ENCODE results near the gene PRMT2.
A peak's percentile ranks its signal among the peaks of the same experiment; 100 is the strongest.
"Not testable (repeated sequence)": the region's sequence is repeated elsewhere in the genome, so short reads cannot be mapped to it uniquely, and the experiment has no call there.

Gene PRMT2

DNA sequence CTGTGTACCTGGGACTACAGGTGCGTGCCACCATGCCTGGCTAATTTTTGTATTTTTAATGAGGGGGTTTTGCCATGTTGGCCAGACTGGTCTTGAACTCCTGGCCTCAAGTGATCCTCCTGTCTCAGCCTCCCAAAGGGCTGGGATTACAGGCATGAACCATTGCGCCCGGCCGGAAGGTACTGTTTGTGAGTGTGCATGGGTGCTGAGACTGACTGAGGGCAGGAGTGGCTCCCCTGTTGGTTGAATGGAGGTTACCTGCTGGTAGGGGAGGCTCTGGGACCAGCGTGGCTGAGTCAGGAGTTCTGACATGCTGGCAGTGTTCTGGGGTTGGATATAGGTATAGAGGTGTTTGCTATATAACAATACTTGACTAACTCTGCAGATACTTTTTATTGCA lies 10.4 kb downstream of the PRMT2 start:
- DNase-seq: no peak

- no peak for DNase-seq
These were observed 11.2 kb downstream of the PRMT2 start for GRCh38 chr21:46646541-46647154.

DNA sequence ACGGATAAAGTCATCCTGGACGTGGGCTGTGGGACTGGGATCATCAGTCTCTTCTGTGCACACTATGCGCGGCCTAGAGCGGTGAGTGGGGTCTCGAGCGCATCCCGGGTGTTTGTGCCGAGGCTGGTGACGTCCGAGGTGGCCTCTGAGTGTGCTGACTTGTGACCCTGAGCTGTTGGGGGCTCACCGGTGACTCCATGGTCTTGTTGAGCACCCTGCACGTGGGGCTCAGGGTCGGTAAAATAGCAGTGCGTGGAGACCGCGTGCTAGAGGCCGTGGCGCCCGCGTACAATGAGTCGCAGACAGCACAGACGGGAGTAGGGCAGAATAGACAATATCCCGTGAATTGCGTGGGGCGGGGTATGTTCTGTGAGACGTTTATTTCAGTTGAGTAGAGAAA lies 13.1 kb downstream of the PRMT2 start:
- no peak for DNase-seq

- DNase-seq: no peak
These were observed 13.9 kb downstream of the PRMT2 start for GRCh38 chr21:46649356-46649755.

DNA sequence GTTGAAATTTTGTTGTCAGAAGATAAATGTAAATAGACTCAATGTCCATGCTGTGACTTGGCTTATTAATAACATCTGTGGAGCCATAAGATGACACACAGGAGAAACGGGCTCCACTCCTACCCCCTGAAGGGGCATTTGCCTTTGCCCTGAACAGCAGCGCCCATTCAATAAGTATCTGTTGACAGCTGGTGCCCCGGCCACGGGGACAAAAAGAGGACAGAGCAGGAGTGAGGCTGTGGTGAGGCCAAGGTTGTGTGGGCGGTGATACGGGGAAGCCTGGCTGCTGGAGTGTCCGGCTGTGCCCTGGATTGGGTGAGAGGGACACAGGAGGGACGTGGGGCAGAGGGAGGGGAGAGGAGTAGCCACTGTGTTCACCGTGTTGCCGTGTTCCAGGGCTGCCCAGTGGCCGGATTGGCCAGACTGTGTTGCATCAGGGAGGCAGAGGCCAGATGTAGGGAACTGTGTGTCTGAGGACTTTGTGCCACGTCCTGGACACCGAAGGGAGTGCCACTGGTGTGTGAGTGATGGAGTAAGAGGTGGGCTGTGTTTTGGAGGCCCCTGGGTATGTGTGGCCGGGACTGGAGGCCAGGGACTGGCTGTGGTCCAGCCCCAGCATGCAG lies 15.1 kb downstream of the PRMT2 start:
- DNase-seq: no peak

DNA sequence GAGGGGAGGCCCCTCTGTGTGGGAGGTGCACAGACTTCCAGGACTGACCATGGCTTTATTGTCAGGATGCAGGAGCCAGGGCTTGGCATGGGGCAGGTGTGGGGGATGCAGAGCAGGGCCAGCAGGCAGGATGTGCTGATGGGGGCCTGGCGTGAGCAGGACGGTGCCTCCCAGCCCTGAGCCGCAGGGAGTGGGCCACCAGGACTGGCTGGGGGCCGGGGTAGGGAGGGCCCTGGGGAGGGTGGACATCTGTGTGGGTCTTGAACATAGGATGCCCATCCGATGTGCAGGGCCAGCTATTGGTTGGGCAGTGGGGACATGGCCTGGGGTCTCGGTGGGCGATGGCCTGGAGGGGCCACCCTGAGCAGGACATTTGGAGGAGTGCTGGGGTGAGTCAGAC lies 15.6 kb downstream of the PRMT2 start:
- no peak for DNase-seq

GRCh38 chr21:46655230-46655629 lies 19.8 kb downstream of the PRMT2 start:
- no peak for DNase-seq

DNA sequence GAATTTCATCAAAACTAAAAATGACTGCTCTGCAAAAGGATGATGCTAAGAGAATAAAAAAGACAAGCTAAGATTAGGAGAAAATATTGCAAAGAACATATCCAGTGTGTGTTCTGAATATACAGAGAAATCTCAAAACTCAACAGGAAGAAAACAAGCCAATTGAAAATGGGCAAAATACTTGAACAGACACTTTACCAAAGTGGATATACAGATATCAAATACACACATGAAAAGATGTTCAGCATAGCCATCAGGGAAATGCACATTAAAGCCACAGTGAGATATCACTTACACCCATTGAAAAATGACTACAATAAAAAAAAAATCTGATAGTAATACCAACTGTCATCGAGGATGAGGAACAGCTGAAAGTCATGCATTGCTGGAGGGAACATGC lies 21.3 kb downstream of the PRMT2 start:
- DNase-seq: no peak

DNA sequence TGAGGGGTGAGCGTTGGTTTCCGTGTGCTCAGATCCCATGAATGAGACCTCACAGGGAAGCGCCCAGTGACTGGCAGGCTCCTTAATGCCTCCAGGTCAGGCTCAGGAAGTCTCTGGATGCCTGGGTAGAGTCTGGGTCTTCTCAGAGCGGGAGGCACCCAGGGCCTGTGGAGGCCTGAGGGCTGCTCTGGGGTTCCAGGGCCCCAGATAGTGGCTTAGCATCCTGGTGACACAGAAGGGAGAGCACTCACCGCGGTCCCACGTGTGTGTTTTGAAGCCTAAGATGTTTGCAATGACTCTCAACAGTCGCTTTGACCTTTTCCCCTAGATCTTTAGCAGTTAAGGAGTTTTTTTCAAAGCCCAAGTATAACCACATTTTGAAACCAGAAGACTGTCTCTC lies 25.0 kb downstream of the PRMT2 start:
- no peak for DNase-seq

DNA sequence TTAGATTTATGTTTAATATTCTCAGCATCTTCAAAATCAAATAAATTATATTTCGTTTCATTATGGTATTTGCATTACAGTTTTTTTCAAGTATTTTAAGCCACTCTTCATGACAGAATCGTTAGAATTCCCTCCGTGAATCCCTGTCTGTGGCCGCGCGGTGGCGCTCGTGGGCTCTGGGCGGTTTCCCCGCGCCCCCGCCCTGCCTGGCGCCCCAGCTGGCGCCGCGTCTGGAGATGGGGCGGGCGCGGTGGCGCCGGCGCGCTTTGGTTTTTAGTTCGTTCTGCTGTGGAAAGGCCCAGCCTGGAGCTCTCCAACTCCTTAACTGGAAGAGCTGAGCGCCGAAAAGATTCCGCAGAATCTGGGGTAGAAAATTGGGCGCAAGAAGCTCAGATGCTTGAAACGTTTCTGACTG lies 25.7 kb downstream of the PRMT2 start:
- peak; percentile 26 for DNase-seq

DNA sequence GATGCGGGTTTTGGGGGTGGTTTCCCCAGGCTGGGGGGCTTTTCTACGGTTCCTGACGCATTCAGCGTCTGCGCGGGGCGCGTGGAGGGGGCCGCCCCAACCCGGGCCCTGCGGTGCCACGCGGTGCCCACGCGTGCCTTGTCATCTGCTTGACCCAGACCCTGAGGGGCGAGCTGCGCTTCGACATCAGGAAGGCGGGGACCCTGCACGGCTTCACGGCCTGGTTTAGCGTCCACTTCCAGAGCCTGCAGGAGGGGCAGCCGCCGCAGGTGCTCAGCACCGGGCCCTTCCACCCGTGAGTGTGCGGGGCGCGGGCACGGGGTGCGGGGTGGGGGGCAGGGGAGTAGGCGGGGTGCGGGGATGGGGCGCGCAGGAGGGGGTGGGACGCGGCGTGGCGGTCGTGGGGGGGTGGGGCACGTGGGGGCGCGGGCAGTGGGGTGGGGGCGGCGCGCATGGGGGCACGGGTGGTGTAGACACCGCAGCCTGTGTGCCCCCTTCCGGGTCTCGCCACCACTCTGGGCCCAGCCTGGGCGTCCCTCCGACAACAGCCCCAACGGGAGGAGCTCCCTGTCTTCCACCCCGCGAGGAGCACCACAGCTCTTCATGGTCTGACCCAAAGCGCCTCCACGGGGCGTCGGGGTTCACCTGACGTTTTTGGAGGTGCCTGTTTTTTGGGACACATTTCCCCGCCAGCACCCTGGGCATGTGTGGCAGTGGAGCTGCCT lies 26.3 kb downstream of the PRMT2 start:
- no peak for DNase-seq

GRCh38 chr21:46662367-46662654 lies 26.8 kb downstream of the PRMT2 start:
- DNase-seq: no peak

- DNase-seq: no peak
These were observed 27.5 kb downstream of the PRMT2 start for GRCh38 chr21:46662765-46663500.

- DNase-seq: no peak
These were observed 28.3 kb downstream of the PRMT2 start for GRCh38 chr21:46663754-46664153.

GRCh38 chr21:46664316-46664995 lies 29.0 kb downstream of the PRMT2 start:
- no peak for DNase-seq

DNA sequence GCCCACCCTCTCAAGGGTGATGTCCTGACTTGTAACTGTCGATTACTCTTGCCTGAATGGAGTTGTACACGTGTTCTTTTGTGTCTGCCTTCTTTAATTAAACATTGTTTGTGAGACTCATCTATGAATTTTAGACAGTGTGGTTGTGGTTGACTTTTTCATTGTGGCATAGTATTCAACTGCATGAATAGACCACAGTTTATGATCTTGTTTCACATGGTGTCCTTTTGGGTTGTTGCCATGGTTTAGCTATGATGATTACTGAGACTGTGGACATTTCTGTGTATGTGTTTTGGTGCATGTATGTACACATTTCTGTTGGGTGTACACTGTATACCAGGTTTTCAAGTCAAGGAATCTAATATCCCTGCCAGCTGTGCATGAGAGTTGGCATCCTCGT lies 30.1 kb downstream of the PRMT2 start:
- DNase-seq: no peak

DNA sequence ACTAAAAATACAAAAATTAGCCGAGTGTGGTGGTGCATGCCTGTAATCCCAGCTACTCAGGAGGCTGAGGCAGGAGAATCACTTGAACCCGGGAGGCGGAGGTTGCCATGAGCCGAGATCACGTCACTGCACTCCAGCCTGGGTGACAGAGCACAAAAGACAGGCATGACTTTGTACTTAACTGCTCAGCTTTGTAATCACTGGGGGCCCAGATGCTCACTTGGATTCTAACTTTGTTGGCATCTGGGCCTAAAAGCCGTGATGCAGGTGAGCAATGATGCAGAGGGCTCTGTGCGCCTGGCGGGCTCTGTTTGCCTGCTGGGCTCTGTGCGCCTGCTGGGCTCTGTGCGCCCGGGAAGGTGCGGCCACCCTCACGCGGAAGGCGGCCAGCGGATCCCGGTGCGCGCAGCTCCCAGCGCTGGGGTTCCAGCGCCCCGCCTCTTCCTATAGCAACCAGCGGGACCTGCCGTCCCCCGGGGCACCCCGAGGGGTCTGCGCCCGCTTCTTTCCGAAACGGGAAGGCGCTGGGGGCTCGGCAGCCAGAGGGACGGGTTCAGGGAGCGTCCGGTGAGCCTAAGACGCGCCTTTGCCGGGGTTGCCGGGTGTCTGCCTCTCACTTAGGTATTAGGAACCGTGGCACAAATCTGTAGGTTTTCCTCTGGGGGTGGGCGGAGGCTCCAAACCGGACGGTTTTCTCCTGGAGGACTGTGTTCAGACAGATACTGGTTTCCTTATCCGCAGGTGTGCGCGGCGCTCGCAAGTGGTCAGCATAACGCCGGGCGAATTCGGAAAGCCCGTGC lies 31.7 kb downstream of the PRMT2 start:
- no peak for DNase-seq

DNA sequence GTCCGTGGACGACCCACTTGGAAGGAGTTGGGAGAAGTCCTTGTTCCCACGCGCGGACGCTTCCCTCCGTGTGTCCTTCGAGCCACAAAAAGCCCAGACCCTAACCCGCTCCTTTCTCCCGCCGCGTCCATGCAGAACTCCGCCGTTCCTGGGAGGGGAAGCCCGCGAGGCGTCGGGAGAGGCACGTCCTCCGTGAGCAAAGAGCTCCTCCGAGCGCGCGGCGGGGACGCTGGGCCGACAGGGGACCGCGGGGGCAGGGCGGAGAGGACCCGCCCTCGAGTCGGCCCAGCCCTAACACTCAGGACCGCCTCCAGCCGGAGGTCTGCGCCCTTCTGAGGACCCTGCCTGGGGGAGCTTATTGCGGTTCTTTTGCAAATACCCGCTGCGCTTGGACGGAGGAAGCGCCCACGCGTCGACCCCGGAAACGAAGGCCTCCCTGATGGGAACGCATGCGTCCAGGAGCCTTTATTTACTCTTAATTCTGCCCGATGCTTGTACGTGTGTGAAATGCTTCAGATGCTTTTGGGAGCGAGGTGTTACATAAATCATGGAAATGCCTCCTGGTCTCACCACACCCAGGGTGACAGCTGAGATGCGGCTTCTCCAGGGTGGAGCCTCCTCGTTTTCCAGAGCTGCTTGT lies 32.4 kb downstream of the PRMT2 start:
- DNase-seq: no peak

GRCh38 chr21:46668381-46668780 lies 32.9 kb downstream of the PRMT2 start:
- DNase-seq: no peak

DNA sequence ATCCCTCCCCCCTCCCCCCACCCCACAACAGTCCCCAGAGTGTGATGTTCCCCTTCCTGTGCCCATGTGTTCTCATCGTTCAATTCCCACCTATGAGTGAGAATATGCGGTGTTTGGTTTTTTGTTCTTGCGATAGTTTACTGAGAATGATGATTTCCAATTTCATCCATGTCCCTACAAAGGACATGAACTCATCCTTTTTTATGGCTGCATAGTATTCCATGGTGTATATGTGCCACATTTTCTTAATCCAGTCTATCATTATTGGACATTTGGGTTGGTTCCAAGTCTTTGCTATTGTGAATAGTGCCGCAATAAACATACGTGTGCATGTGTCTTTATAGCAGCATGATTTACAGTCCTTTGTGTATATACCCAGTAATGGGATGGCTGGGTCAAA lies 33.4 kb downstream of the PRMT2 start:
- DNase-seq: not testable (repeated sequence)

DNA sequence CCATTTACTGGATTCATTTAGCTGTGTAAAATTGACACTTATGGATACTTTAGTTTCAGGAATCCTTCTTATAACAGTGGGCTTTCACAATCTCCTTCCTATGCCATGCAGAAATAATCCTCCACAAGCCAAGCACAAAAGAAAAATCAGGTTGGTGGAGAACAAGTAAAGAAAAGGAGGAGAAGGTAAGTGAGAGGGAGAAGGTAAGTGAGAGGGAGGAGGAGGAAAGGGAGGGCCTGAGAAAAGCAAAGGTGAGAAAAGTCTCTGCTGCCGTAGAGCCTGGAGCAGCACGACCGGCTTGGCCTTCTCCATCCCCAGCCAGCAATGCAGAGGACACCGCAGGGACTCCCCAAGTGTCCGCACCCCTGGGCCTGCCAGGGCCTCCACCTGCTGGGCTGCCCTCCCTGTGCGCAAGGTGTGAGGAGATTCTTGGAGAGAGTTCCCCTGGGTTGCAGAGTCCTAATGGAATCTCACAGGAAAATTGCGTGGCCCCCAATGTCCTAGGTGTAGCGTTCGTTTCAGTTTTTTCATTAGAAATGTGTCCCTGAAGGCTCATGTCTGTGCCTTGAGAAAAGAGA lies 39.0 kb downstream of the PRMT2 start:
- DNase-seq: no peak
